Brain microvascular endothelial cell (primary cell): ENCODE data around the gene IMMP2L.
A peak's percentile ranks its signal among the peaks of the same experiment; 100 is the strongest.

Experiments used
- DNase-seq: peaks from one replicate; pipeline ENCODE4 v3.0.0-alpha.2; 2020
- H3K27ac ChIP-seq: fragments of 250-450 bp; sonication (Bioruptor Pico); 2 replicates; pipeline ENCODE4 v1.5.1; 2020; ENCODE audit warnings: mild to moderate bottlenecking, moderate library complexity
- H3K27me3 ChIP-seq: fragments of 250-450 bp; sonication (Bioruptor Pico); replicated peaks from 2 replicates; pipeline ENCODE4 v1.5.1; 2020; ENCODE audit warnings: mild to moderate bottlenecking
- H3K36me3 ChIP-seq: fragments of 250-450 bp; sonication (Bioruptor Pico); replicated peaks from 2 replicates; pipeline ENCODE4 v1.5.1; 2020; ENCODE audit warnings: mild to moderate bottlenecking
- H3K4me3 ChIP-seq: 2 replicates; pipeline ENCODE4 v1.5.1; 2011; ENCODE audit warnings: low read depth, mild to moderate bottlenecking, control low read depth, low read length, moderate library complexity
- CTCF ChIP-seq: IDR thresholded peaks from 2 replicates; pipeline ENCODE4 v1.5.1; 2011; ENCODE audit warnings: low read depth, mild to moderate bottlenecking, moderate library complexity, low read length, control low read depth, inconsistent platforms; ENCODE audit errors: missing control alignments
- in situ Hi-C: cut with HindIII; loops from 2 replicates; pipeline ENCODE4 v1.10.0; 2017; ENCODE audit warnings: low sequenced_read_pairs, low pct_ligation_motif_present

The IMMP2L gene

GRCh38 chr7:111371437-111371836, 190.9 kb downstream of the IMMP2L start:
- in situ Hi-C loops, result no loop called here
- Histone ChIP-seq H3K27ac (no peak overlapping the region), H3K36me3 (no peaks in the 10 kb centered on the region), H3K27me3 (no peaks in the 10 kb centered on the region), H3K4me3 (no peak overlapping the region)
- TF ChIP-seq CTCF, result no peak
- DNase-seq, result no peak

- TF ChIP-seq CTCF, result no peak
- Histone ChIP-seq H3K27ac (no peak overlapping the region), H3K36me3 (no peaks in the 10 kb centered on the region), H3K27me3 (no peaks in the 10 kb centered on the region), H3K4me3 (no peak overlapping the region)
- in situ Hi-C loops, result no loop called here
- DNase-seq, result no peak
Observed at GRCh38 chr7:111370002-111370401, 192.3 kb downstream of the IMMP2L start.

GRCh38 chr7:111368381-111369065, 193.8 kb downstream of the IMMP2L start:
- TF ChIP-seq CTCF, result no peak
- no peaks in the 10 kb centered on the region for H3K36me3 ChIP-seq
- in situ Hi-C loops, result no loop called here
- no peak overlapping the region for H3K4me3 ChIP-seq
- no peak overlapping the region for H3K27ac ChIP-seq
- no peaks in the 10 kb centered on the region for H3K27me3 ChIP-seq
- no peak for DNase-seq

DNA sequence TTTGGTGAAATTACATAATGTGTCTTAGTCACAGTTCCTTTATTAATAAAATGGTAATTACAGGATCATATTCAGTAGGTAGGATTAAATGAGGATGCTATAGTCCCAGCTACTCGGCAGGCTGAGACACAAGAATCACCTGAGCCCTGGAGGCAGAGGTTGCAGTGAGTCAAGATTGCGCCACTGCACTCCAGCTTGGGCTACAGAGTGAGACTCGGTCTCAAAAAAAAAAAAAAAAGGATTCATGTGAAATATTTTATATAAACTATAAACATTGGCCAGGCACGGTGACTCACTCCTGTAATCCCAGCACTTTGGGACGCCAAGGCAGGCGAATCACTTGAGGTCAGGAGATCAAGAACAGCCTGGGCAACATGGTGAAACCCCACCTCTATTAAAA, 197.9 kb downstream of the IMMP2L start:
- in situ Hi-C loops, result no loop called here
- peak; percentile 82 for DNase-seq
- H3K4me3 ChIP-seq, result no peak overlapping the region
- H3K36me3 ChIP-seq, result no peaks in the 10 kb centered on the region
- H3K27me3 ChIP-seq, result no peaks in the 10 kb centered on the region
- TF ChIP-seq CTCF, result no peak
- H3K27ac ChIP-seq, result no peak overlapping the region

DNA sequence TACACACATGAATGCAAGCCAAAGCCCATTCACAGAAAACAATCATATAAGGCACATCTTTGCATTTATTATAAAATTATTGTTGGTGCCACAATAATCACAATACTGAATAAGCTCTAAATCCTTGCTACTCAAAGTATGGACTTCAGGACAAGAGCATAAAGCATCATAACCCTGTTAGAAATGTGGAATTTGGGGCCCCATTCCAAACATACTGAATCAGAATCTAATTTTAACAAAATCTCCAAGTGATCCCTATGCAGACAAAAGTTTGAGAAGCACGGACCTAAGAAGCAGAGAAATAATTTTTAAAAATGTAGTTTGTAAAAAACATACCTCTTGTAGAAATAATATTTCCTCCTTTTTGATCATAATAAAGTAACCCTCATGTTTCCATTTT, 199.2 kb downstream of the IMMP2L start:
- no peak overlapping the region for H3K4me3 ChIP-seq
- TF ChIP-seq CTCF, result no peak
- H3K27me3 ChIP-seq, result no peaks in the 10 kb centered on the region
- peak; percentile 43 for DNase-seq
- no peaks in the 10 kb centered on the region for H3K36me3 ChIP-seq
- in situ Hi-C loops, result no loop called here
- H3K27ac ChIP-seq, result peak overlapping the region; percentile 66

DNA sequence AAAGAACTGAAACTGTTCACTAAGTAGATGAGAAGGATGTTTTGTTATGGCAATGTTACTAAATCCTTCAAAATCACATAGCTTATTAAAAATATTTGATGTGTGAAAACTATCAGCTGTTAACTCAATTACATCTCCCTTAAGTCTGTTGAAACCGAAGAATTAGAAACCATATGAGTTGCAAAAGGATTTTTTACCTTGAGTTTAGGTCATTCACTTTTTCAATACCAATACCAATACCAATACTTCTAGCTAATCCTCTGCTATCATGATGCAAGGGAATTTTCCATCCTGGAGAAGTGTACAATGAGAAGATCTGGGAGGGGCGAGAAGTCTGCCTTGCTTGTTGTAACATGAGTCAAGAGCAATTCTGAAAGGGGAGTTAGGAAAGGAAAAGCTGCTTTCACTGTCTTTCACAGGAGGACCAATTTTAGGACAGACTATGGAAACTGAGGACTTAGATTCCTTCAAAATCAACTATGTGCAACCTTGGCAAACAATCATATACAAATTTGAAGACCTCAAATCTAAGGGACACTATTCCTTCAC, 199.7 kb downstream of the IMMP2L start:
- TF ChIP-seq CTCF, result no peak
- peak overlapping the region; percentile 66 for H3K27ac ChIP-seq
- H3K4me3 ChIP-seq, result no peak overlapping the region
- in situ Hi-C loops, result no loop called here
- peak; percentile 50 for DNase-seq
- no peaks in the 10 kb centered on the region for H3K36me3 ChIP-seq
- H3K27me3 ChIP-seq, result no peaks in the 10 kb centered on the region
